GM21717 (cell line): Measurements from ENCODE around the gene NFATC1.
"Not testable (repeated sequence)": the region's sequence is repeated elsewhere in the genome, so short reads cannot be mapped to it uniquely, and the experiment has no call there.

ENCODE experiments used
- ATAC-seq: cut with Tn5 transposase; IDR thresholded peaks from one replicate; pipeline ENCODE4 v1.9.1; 2021; ENCODE audit warnings: mild to moderate bottlenecking, moderate library complexity; ENCODE audit not compliant: unreplicated experiment

Gene NFATC1

GRCh38 chr18:79374408-79375171, 21.1 kb upstream of the NFATC1 start:
- ATAC-seq: peak; percentile 93

GRCh38 chr18:79375441-79376154, 20.1 kb upstream of the NFATC1 start:
- no peak for ATAC-seq

GRCh38 chr18:79376661-79377060, 19.1 kb upstream of the NFATC1 start:
- not testable (repeated sequence) for ATAC-seq

- ATAC-seq: no peak
Measured at GRCh38 chr18:79377187-79377891, 18.4 kb upstream of the NFATC1 start.

- ATAC-seq: peak; percentile 61
Measured at GRCh38 chr18:79378536-79379250, 17.0 kb upstream of the NFATC1 start.

GRCh38 chr18:79379251-79379905, 16.4 kb upstream of the NFATC1 start:
- ATAC-seq: no peak

- ATAC-seq: no peak
Measured at GRCh38 chr18:79379931-79380815, 15.6 kb upstream of the NFATC1 start.

- no peak for ATAC-seq
Measured at GRCh38 chr18:79380816-79381806, 14.6 kb upstream of the NFATC1 start.

GRCh38 chr18:79381811-79382311, 13.9 kb upstream of the NFATC1 start:
- ATAC-seq: no peak

GRCh38 chr18:79382681-79383387, 12.9 kb upstream of the NFATC1 start:
- no peak for ATAC-seq

GRCh38 chr18:79383388-79384056, 12.2 kb upstream of the NFATC1 start:
- ATAC-seq: no peak

GRCh38 chr18:79384151-79384807, 11.5 kb upstream of the NFATC1 start:
- ATAC-seq: no peak

- no peak for ATAC-seq
Measured at GRCh38 chr18:79384834-79385233, 10.9 kb upstream of the NFATC1 start.

GRCh38 chr18:79385326-79385707, 10.4 kb upstream of the NFATC1 start:
- ATAC-seq: no peak

- ATAC-seq: no peak
Measured at GRCh38 chr18:79385708-79386341, 9.9 kb upstream of the NFATC1 start.

GRCh38 chr18:79386547-79386946, 9.2 kb upstream of the NFATC1 start:
- no peak for ATAC-seq
